ENCODE measurements around the gene BPIFB4. TPM values are rescaled to one million over a fixed set of nuclear protein-coding genes. Genes with fewer than 3 reads are reported as not detected.

The BPIFB4 gene
- total RNA-seq, 1 donor from 2014 or later = not detected

GRCh38 chr20:33033381-33033780 is 46.1 kb upstream of the BPIFB4 start:
- no peak for DNase-seq (ENCODE audit: low spot score)
- no peak overlapping the region for H3K4me3 Mint-ChIP-seq (ENCODE audit: unreplicated experiment)
- peaks cover 35% of the 10 kb centered on the region for H3K27me3 Mint-ChIP-seq (ENCODE audit: low read depth)
- no peak overlapping the region for H3K27ac Mint-ChIP-seq (ENCODE audit: unreplicated experiment)
- peaks cover 4% of the 10 kb centered on the region for H3K9me3 Mint-ChIP-seq (ENCODE audit: low read depth)
- TF ChIP-seq CTCF (IDR thresholded peaks at IDR 0.05) = no peak
- H3K4me1 Mint-ChIP-seq (ENCODE audit: low read depth) = no peaks in the 10 kb centered on the region
- H3K36me3 Mint-ChIP-seq (ENCODE audit: low read depth) = no peaks in the 10 kb centered on the region

- Mint-ChIP-seq H3K4me1 (ENCODE audit: low read depth) (no peaks in the 10 kb centered on the region), H3K9me3 (ENCODE audit: low read depth) (peaks cover 4% of the 10 kb centered on the region), H3K4me3 (ENCODE audit: unreplicated experiment) (no peak overlapping the region), H3K27ac (ENCODE audit: unreplicated experiment) (no peak overlapping the region), H3K27me3 (ENCODE audit: low read depth) (peaks cover 41% of the 10 kb centered on the region), H3K36me3 (ENCODE audit: low read depth) (no peaks in the 10 kb centered on the region)
- no peak for DNase-seq (ENCODE audit: low spot score)
- TF ChIP-seq CTCF (IDR thresholded peaks at IDR 0.05) = no peak
These were observed 45.3 kb upstream of the BPIFB4 start for GRCh38 chr20:33034115-33034514.

GRCh38 chr20:33034901-33035492 is 44.4 kb upstream of the BPIFB4 start:
- no peak for DNase-seq (ENCODE audit: low spot score)
- H3K4me3 Mint-ChIP-seq (ENCODE audit: unreplicated experiment) = no peak overlapping the region
- no peaks in the 10 kb centered on the region for H3K36me3 Mint-ChIP-seq (ENCODE audit: low read depth)
- H3K4me1 Mint-ChIP-seq (ENCODE audit: low read depth) = no peaks in the 10 kb centered on the region
- H3K9me3 Mint-ChIP-seq (ENCODE audit: low read depth) = peaks cover 4% of the 10 kb centered on the region
- H3K27me3 Mint-ChIP-seq (ENCODE audit: low read depth) = peaks cover 48% of the 10 kb centered on the region
- H3K27ac Mint-ChIP-seq (ENCODE audit: unreplicated experiment) = no peak overlapping the region
- TF ChIP-seq CTCF (IDR thresholded peaks at IDR 0.05) = no peak

- no peak for DNase-seq (ENCODE audit: low spot score)
- H3K27ac Mint-ChIP-seq (ENCODE audit: unreplicated experiment) = no peak overlapping the region
- no peaks in the 10 kb centered on the region for H3K36me3 Mint-ChIP-seq (ENCODE audit: low read depth)
- TF ChIP-seq CTCF (IDR thresholded peaks at IDR 0.05) = no peak
- H3K4me1 Mint-ChIP-seq (ENCODE audit: low read depth) = no peaks in the 10 kb centered on the region
- H3K4me3 Mint-ChIP-seq (ENCODE audit: unreplicated experiment) = no peak overlapping the region
- H3K27me3 Mint-ChIP-seq (ENCODE audit: low read depth) = peaks cover 41% of the 10 kb centered on the region
- peaks cover 4% of the 10 kb centered on the region for H3K9me3 Mint-ChIP-seq (ENCODE audit: low read depth)
These were observed 42.0 kb upstream of the BPIFB4 start for GRCh38 chr20:33037456-33037855.

- no peak overlapping the region for H3K27ac Mint-ChIP-seq (ENCODE audit: unreplicated experiment)
- H3K9me3 Mint-ChIP-seq (ENCODE audit: low read depth) = peaks cover 2% of the 10 kb centered on the region
- no peak overlapping the region for H3K4me3 Mint-ChIP-seq (ENCODE audit: unreplicated experiment)
- H3K27me3 Mint-ChIP-seq (ENCODE audit: low read depth) = peaks cover 33% of the 10 kb centered on the region
- no peaks in the 10 kb centered on the region for H3K4me1 Mint-ChIP-seq (ENCODE audit: low read depth)
- no peak for DNase-seq (ENCODE audit: low spot score)
- TF ChIP-seq CTCF (IDR thresholded peaks at IDR 0.05) = no peak
- H3K36me3 Mint-ChIP-seq (ENCODE audit: low read depth) = no peaks in the 10 kb centered on the region
These were observed 41.2 kb upstream of the BPIFB4 start for GRCh38 chr20:33038243-33038642.

All from chondrocyte (in vitro differentiated cells).